ENCODE data around the gene ETFA. TPM values are rescaled to one million over a fixed set of nuclear protein-coding genes. Genes with fewer than 3 reads are reported as not detected.

The ETFA gene
- total and polyA plus RNA-seq, 12 donors = 103 to 541 (median 442) TPM

DNA sequence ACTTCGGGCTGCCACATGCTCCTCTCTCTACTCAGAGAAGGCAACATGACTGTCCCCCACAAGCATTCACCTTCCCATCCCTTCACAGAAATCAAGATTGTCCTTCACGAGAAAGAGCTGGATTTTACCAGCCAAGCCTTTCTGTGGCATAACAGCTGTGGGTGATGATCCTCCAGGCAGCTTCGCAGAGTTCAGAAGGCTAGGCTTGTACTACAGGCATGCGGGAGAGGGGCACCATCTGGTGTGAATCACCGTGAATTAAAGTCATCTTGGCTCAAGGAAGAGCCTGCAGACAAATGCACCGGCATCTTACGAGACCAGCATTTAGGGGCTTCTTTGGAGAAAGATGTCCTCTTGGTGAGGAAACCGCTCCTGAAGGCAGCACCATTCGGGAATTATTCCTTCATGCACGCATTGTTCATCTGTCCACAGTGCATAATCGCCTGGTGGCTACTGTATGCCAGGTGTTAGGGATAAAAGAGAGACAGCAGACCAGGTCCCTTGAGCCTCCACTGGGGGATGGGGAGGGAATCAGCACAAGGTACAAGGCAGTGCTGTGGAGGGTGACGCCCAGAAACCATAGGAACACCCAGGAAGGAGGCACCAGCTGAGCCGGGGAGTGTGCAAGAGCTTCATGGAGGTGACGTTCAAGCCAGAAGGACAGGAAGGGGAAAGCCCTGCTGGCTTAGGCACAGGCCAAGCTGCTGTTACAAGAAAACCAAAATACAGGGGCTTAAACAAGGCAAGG is 142.9 kb downstream of the ETFA start:
- no peak overlapping the region for H3K27ac ChIP-seq
- intact Hi-C loops (cut with DNase I) = no loop called here
- TF ChIP-seq, protein P1, sequence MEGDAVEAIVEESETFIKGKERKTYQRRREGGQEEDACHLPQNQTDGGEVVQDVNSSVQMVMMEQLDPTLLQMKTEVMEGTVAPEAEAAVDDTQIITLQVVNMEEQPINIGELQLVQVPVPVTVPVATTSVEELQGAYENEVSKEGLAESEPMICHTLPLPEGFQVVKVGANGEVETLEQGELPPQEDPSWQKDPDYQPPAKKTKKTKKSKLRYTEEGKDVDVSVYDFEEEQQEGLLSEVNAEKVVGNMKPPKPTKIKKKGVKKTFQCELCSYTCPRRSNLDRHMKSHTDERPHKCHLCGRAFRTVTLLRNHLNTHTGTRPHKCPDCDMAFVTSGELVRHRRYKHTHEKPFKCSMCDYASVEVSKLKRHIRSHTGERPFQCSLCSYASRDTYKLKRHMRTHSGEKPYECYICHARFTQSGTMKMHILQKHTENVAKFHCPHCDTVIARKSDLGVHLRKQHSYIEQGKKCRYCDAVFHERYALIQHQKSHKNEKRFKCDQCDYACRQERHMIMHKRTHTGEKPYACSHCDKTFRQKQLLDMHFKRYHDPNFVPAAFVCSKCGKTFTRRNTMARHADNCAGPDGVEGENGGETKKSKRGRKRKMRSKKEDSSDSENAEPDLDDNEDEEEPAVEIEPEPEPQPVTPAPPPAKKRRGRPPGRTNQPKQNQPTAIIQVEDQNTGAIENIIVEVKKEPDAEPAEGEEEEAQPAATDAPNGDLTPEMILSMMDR (IDR thresholded peaks at IDR 0.05) = no peak
- WGBS, 2 donors = 93 to 94% methylated on average over 14 of the region's 14 CpGs
- no peaks in the 10 kb centered on the region for H3K9me3 ChIP-seq
- H3K36me3 ChIP-seq = no peaks in the 10 kb centered on the region
- ATAC-seq (no peak), DNase-seq (no peak)
- H3K4me1 ChIP-seq = peaks cover 0 to 33% (median 16%) of the 10 kb centered on the region in 9 donors
- H3K4me3 ChIP-seq = no peak overlapping the region
- H3K27me3 ChIP-seq = no peaks in the 10 kb centered on the region

DNA sequence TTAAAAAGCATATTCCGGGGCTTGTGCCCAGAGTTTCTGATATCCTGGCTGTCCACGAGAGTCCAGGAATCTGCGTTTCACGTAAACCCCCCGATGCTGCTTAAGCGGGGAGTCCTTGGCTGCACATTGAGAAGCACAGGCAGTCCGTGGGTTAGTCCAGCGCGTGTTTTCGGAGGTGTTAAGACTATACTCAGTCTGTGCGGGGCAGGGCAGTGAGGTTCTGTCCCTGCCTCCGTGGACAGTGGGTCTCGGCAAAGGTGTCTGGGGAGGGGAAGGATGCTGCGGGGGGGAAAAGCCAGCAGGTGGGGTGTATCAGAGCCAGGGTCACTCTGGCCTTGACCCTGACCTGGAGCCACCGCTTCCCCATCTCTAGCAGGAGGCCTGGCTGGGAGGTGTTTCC is 145.3 kb downstream of the ETFA start:
- ATAC-seq (no peak), DNase-seq (no peak)
- TF ChIP-seq, protein P1 (IDR thresholded peaks at IDR 0.05) = no peak
- WGBS, 2 donors = 94% methylated on average over 15 of the region's 15 CpGs
- Histone ChIP-seq H3K4me1 (peaks cover 0 to 49% (median 30%) of the 10 kb centered on the region in 9 donors), H3K9me3 (no peaks in the 10 kb centered on the region), H3K27me3 (no peaks in the 10 kb centered on the region), H3K36me3 (no peaks in the 10 kb centered on the region), H3K4me3 (no peak overlapping the region), H3K27ac (no peak overlapping the region)
- intact Hi-C loops (cut with DNase I) = no loop called here

Other genes with a start within 250 kb of the ETFA start
- gene ISL2, start 25.3 kb upstream of the ETFA start, total RNA-seq = under 1 TPM in 1 of 10 donors, not detected in 9; 0.16 TPM
- gene ISL2, start 25.3 kb upstream of the ETFA start, polyA plus RNA-seq = not detected